Smooth muscle cell (in vitro differentiated cells): ENCODE results near the gene UGT1A3. TPM values are rescaled to one million over a fixed set of nuclear protein-coding genes. Genes with fewer than 3 reads are reported as not detected.

Source experiments
- DNase-seq: peaks from one replicate; lab custom pipeline; 2025; ENCODE audit not compliant: unreplicated experiment; lab: John Stamatoyannopoulos, UW
- H2AFZ ChIP-seq: fragments of 200-600 bp; sonication (generic); 2 replicates; pipeline ENCODE4 v1.6.0; 2016; ENCODE audit warnings: antibody characterized with exemption, low read depth, mild to moderate bottlenecking
- H3F3A ChIP-seq: fragments of 200-600 bp; sonication (generic); 2 replicates; pipeline ENCODE4 v1.6.0; 2017; ENCODE audit warnings: antibody characterized with exemption, low read depth
- H3K27ac ChIP-seq: fragments of 200-600 bp; sonication (generic); 2 replicates; pipeline ENCODE4 v1.5.1; 2016; ENCODE audit warnings: low read depth, mild to moderate bottlenecking
- H3K27me3 ChIP-seq: fragments of 200-600 bp; sonication (generic); 2 replicates; pipeline ENCODE4 v1.6.1; 2016; ENCODE audit warnings: low read depth, mild to moderate bottlenecking
- H3K36me3 ChIP-seq: fragments of 200-600 bp; sonication (generic); 2 replicates; pipeline ENCODE4 v1.5.1; 2016; ENCODE audit warnings: low read depth
- H3K4me1 ChIP-seq: fragments of 200-600 bp; sonication (generic); 2 replicates; pipeline ENCODE4 v1.5.1; 2016; ENCODE audit warnings: low read depth
- H3K4me2 ChIP-seq: fragments of 200-600 bp; sonication (generic); 2 replicates; pipeline ENCODE4 v1.6.0; 2016; ENCODE audit warnings: mild to moderate bottlenecking
- H3K4me3 ChIP-seq: fragments of 200-600 bp; sonication (generic); 2 replicates; pipeline ENCODE4 v1.5.1; 2016; ENCODE audit warnings: mild to moderate bottlenecking
- H3K79me2 ChIP-seq: fragments of 200-600 bp; sonication (generic); 2 replicates; pipeline ENCODE4 v1.6.0; 2016; ENCODE audit warnings: low read depth, mild to moderate bottlenecking
- H3K9ac ChIP-seq: fragments of 200-600 bp; sonication (generic); 2 replicates; pipeline ENCODE4 v1.6.0; 2016; ENCODE audit warnings: low read depth
- H3K9me3 ChIP-seq: fragments of 200-600 bp; sonication (generic); replicated peaks from 2 replicates; pipeline ENCODE4 v1.5.1; 2016; ENCODE audit warnings: low read depth
- H4K20me1 ChIP-seq: fragments of 200-600 bp; sonication (generic); 2 replicates; pipeline ENCODE4 v1.6.0; 2016; ENCODE audit warnings: low read depth
- WGBS: methylation state at CpG from one replicate; pipeline ENCODE4 v1.1.7; 2016; ENCODE audit warnings: low lambda C conversion rate; 5-methylcytosine and 5-hydroxymethylcytosine counted together
- polyA plus RNA-seq: library from polyadenylated mRNA; unstranded; fragments of >200 nt; fragmentation: Nextera tagmentation; extraction: Ambion mirVana; gene quantifications from 2 replicates; pipeline ENCODE4 v1.2.1, GENCODE V29; 2016
- total RNA-seq: library from RNA; depleted of rRNA; stranded (reverse); fragments of >200 nt; gene quantifications from 2 replicates; pipeline ENCODE4 v1.2.3, GENCODE V29; 2014
- TF ChIP-seq, protein P1 (sequence below): fragments of 200-600 bp; sonication (generic); IDR thresholded peaks from 2 replicates; pipeline ENCODE4 v1.5.1; 2017; ENCODE audit warnings: borderline replicate concordance, mild to moderate bottlenecking, antibody characterized with exemption; ENCODE audit not compliant: insufficient read depth, poor library complexity, severe bottlenecking

UGT1A3 gene
- total and polyA plus RNA-seq, 2 experiments from 2014 or later, result not detected

DNA sequence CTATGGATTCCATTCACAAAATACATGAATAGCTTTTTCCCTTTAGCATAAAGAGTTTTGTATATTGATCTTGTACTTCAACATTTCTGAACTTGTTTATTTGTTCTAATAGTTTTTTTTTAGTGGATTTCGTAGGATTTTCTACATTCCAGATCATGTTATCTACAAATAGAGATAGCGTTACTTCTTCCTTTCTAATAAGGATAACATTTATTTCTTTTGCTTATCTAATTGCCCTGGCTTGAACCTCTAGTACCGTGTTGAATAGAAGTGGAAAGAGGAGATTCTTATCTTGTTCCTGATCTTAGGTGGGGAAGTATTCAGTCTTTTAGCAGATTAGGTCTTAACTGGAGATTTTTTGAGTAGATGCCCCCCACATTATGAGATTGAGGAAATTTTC lies 26.6 kb upstream of the UGT1A3 start:
- no peaks in the 10 kb centered on the region for H3K79me2 ChIP-seq
- no peak for DNase-seq
- H3K36me3 ChIP-seq, result no peaks in the 10 kb centered on the region
- H3K9me3 ChIP-seq, result no peaks in the 10 kb centered on the region
- peaks cover 14% of the 10 kb centered on the region for H3K4me1 ChIP-seq
- peaks cover 12% of the 10 kb centered on the region for H3F3A ChIP-seq
- no peak overlapping the region for H2AFZ ChIP-seq
- H3K4me3 ChIP-seq, result no peak overlapping the region
- no peaks in the 10 kb centered on the region for H4K20me1 ChIP-seq
- H3K4me2 ChIP-seq, result no peak overlapping the region
- H3K9ac ChIP-seq, result no peak overlapping the region
- H3K27ac ChIP-seq, result no peak overlapping the region
- WGBS, result 61% methylated on average over 3 of the region's 3 CpGs
- no peaks in the 10 kb centered on the region for H3K27me3 ChIP-seq
- TF ChIP-seq, protein P1, sequence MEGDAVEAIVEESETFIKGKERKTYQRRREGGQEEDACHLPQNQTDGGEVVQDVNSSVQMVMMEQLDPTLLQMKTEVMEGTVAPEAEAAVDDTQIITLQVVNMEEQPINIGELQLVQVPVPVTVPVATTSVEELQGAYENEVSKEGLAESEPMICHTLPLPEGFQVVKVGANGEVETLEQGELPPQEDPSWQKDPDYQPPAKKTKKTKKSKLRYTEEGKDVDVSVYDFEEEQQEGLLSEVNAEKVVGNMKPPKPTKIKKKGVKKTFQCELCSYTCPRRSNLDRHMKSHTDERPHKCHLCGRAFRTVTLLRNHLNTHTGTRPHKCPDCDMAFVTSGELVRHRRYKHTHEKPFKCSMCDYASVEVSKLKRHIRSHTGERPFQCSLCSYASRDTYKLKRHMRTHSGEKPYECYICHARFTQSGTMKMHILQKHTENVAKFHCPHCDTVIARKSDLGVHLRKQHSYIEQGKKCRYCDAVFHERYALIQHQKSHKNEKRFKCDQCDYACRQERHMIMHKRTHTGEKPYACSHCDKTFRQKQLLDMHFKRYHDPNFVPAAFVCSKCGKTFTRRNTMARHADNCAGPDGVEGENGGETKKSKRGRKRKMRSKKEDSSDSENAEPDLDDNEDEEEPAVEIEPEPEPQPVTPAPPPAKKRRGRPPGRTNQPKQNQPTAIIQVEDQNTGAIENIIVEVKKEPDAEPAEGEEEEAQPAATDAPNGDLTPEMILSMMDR, result no peak

DNA sequence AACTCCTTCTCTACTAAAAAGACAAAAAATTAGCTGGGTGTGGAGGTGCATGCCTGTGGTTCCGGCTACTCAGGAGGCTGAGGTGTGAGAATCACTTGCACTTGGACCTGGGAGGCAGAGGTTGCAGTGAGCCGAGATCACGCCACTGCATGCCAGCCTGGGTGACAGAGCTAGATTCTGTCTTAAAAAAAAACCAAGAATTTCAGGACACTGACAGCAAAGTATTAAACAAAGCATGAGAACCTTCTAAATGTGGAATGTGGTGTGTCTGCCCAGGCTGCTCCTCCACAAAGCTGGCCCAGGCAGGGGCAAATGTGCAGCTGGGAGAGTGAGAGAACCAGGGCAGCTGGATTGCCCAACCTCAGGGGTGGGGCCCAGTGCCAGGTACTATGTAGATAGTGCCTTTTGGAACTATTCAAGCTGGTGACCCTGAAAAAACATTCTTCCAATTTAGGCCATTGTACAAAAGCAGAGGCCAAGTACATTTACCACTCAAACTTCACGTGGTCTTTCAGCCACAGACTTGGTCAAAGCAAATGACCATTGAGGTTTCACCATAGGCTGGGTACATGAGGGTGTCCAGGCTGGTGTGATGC lies 22.8 kb upstream of the UGT1A3 start:
- TF ChIP-seq, protein P1, result no peak
- DNase-seq, result no peak
- Histone ChIP-seq H3F3A (no peaks in the 10 kb centered on the region), H3K9me3 (no peaks in the 10 kb centered on the region), H3K36me3 (no peaks in the 10 kb centered on the region), H2AFZ (no peak overlapping the region), H4K20me1 (no peaks in the 10 kb centered on the region), H3K4me2 (no peak overlapping the region), H3K27ac (peak overlapping the region; percentile 13), H3K4me3 (no peak overlapping the region), H3K9ac (no peak overlapping the region), H3K4me1 (no peaks in the 10 kb centered on the region), H3K27me3 (no peaks in the 10 kb centered on the region), H3K79me2 (no peaks in the 10 kb centered on the region)
- WGBS, result 68% methylated on average over 4 of the region's 4 CpGs

GRCh38 chr2:233706720-233707119 lies 22.1 kb upstream of the UGT1A3 start:
- TF ChIP-seq, protein P1, result no peak
- H3F3A ChIP-seq, result no peaks in the 10 kb centered on the region
- no peak for DNase-seq
- WGBS, result 75% methylated on average over 1 of the region's 1 CpG
- H3K4me2 ChIP-seq, result no peak overlapping the region
- no peaks in the 10 kb centered on the region for H3K36me3 ChIP-seq
- H4K20me1 ChIP-seq, result no peaks in the 10 kb centered on the region
- H3K27ac ChIP-seq, result peak overlapping the region; percentile 13
- no peak overlapping the region for H2AFZ ChIP-seq
- no peaks in the 10 kb centered on the region for H3K9me3 ChIP-seq
- no peaks in the 10 kb centered on the region for H3K4me1 ChIP-seq
- no peaks in the 10 kb centered on the region for H3K79me2 ChIP-seq
- no peak overlapping the region for H3K9ac ChIP-seq
- H3K27me3 ChIP-seq, result no peaks in the 10 kb centered on the region
- H3K4me3 ChIP-seq, result no peak overlapping the region
